HG03039 (cell line): Measurements from ENCODE around the gene PIP5K1C.

ENCODE experiments used
- ATAC-seq: cut with Tn5 transposase; IDR thresholded peaks from one replicate; pipeline ENCODE4 v1.9.1; 2021; ENCODE audit warnings: mild to moderate bottlenecking, moderate library complexity; ENCODE audit not compliant: unreplicated experiment

PIP5K1C gene, protein sequence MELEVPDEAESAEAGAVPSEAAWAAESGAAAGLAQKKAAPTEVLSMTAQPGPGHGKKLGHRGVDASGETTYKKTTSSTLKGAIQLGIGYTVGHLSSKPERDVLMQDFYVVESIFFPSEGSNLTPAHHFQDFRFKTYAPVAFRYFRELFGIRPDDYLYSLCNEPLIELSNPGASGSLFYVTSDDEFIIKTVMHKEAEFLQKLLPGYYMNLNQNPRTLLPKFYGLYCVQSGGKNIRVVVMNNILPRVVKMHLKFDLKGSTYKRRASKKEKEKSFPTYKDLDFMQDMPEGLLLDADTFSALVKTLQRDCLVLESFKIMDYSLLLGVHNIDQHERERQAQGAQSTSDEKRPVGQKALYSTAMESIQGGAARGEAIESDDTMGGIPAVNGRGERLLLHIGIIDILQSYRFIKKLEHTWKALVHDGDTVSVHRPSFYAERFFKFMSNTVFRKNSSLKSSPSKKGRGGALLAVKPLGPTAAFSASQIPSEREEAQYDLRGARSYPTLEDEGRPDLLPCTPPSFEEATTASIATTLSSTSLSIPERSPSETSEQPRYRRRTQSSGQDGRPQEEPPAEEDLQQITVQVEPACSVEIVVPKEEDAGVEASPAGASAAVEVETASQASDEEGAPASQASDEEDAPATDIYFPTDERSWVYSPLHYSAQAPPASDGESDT

DNA sequence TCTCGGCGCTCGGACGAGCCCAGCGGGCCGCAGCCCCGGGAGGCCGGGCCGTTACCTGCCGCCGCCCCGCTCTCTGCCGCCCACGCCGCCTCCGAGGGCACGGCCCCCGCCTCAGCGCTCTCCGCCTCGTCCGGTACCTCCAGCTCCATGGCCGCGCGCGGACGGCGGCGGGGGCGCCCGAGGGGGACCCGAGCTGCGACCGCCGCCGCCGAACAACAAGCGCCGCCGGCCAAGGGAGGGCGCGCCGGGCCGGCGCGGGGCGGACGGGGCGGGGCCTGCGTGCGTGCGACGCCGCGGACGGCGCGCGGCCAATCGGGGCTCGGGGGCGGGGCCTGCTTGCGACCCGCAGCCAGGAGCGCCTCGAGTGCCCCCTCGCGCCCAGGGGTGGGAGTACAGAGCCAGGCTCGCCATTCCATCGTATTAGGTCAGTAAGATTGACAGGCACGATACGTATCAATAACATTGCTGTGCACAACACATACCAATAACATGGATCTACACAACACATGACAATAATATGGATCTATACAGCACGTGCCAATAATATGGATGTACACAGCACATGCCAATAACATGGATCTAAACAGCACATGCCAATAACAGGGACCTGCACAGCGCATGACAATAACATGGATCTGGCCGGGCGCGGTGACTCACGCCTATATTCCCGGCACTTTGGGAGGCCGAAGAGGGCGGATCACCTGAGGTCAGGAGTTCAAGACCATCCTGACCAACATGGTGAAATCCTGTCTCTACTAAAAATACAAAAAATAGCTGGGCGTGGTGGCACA lies at the start of gene PIP5K1C:
Gene PIP5K1C, minus strand, starts transcription at position 227 of the 791 bp plus-strand sequence. Its CDS starts 78 bp downstream, at position 149.
- peak; percentile 67 for ATAC-seq

DNA sequence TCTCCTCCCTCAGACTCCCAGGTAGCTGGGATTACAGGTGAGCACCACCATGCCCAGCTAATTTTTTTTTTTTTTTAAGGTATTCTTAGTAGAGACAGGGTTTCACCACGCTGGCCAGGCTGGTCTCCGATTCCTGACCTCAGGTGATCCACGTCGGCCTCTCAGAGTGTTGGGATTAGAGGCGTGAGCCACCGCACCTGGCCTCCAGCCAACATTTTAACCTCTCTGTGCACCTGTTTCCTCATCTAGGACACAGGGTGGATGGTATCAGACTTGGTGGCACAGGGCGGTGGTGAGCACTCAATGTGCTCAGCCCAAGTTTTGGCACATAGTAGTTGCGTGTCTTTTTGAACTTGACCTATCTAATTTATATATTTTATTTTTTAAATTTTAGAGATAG lies 48.7 kb upstream of the PIP5K1C start:
- ATAC-seq, result no peak

DNA sequence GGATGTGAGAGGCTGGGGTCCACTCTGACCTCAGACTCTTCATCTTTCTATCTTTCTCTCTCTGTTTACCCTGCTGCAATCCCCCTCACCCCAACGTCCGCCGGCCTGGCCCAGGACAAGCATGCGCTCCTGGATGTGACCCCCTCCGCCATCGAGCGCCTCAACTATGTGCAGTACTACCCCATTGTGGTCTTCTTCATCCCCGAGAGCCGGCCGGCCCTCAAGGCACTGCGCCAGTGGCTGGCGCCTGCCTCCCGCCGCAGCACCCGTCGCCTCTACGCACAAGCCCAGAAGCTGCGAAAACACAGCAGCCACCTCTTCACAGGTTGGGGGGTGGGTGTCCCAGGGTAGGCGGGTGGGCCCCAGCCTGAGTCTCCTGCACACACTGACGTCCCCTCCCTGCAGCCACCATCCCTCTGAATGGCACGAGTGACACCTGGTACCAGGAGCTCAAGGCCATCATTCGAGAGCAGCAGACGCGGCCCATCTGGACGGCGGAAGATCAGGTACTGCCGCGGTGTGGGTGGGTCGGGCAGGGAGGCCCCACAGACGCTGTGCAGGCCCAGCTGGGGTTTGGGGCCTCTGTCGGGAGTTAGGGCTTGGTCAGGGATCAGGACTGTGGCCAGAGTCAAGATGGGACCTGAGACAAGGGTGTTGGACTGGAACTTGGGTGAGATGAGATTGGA lies 46.2 kb upstream of the PIP5K1C start:
- ATAC-seq, result no peak

DNA sequence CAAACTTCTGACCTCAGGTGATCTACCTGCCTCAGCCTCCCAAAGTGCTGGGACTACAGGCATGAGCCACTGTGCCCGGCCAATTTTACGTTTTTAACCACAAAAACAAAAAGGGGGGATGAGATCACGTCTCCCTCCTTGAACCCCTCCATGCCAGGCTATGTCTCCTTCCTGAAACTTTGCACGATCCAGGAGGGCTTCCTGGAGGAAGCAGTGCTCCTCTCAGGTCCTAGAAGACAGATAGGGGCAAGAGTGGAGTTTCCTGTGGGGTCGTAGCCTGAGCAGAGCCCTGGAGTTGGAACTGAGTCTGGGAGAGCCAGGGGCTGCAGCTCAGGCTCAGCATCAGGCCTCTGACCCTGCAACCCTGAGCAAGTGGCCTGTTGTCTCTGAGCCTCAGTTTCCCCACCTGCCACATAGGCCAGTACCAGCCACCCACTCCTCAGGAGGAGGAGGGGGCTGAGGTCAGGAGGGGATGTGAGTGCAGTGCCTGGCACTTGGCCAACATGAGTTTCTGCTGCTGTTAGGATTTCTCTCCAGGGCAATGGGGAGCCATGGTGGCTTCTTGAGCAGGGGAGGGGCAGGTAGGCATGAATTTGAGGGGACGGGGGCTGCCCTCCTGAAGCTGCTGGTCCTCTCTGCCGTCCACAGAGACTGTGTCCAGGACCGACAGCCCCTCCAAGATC lies 45.2 kb upstream of the PIP5K1C start:
- ATAC-seq, result no peak

DNA sequence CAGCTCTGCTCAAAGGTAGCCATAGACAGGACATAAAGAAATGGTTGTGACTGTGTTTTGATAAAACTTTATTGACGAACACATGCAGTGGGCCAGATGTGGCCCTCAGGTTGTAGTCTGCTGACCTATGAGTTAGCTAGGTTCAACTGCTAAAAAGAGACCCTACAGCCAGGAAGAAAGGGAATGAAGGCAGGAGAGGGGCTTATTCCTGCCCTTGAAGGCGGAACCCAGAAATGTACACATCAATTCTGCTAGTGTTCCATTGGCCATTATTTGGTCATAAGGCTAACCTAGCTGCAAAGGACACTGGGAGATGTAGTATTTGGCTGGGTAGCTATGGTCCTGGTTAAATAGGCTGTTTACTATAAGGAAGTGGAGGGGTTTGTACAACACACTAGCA lies 43.2 kb upstream of the PIP5K1C start:
- no peak for ATAC-seq

DNA sequence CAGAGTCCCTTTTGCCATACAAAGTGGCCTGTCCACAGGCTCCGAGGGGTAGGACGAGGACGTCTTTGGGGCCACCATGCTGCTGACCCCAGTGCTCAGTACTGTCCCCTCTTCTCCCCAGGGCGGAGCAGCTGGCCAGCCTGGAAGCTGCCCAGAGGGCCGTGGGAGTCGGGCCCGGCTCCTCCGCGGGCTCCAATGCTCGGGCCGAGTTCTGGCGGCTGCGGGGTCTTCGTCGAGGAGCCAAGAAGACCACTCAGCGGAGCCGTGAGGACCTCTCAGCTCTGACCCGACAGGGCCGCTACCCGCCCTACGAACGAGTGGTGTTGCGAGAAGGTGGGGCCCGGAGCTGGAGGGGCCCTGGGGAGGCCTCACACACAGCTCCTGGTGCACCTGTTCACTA lies 40.2 kb upstream of the PIP5K1C start:
- no peak for ATAC-seq

DNA sequence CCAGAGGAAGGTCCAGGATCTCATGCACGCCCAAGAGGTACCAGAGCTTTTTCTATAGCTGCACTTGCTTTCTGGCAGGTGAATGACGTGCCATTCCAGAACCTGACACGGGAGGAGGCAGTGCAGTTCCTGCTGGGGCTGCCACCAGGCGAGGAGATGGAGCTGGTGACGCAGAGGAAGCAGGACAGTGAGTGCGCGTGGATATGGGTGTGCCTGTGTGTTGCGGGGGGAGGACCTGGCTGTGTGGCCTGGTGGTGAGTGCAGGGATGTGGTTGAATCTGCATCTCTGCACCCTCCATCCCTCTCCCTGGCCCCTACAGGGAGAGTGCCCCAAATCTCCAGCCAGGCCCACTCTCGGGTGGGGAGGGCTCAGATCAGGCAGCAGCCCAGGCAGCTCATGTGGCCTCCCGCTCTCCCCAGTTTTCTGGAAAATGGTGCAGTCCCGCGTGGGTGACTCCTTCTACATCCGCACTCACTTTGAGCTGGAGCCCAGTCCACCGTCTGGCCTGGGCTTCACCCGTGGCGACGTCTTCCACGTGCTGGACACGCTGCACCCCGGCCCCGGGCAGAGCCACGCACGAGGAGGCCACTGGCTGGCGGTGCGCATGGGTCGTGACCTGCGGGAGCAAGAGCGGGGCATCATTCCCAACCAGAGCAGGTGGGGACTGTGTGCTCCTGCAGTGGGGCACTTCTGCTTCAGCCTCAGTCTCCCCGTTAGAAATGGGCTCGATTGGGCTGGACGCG lies 38.4 kb upstream of the PIP5K1C start:
- ATAC-seq, result no peak

DNA sequence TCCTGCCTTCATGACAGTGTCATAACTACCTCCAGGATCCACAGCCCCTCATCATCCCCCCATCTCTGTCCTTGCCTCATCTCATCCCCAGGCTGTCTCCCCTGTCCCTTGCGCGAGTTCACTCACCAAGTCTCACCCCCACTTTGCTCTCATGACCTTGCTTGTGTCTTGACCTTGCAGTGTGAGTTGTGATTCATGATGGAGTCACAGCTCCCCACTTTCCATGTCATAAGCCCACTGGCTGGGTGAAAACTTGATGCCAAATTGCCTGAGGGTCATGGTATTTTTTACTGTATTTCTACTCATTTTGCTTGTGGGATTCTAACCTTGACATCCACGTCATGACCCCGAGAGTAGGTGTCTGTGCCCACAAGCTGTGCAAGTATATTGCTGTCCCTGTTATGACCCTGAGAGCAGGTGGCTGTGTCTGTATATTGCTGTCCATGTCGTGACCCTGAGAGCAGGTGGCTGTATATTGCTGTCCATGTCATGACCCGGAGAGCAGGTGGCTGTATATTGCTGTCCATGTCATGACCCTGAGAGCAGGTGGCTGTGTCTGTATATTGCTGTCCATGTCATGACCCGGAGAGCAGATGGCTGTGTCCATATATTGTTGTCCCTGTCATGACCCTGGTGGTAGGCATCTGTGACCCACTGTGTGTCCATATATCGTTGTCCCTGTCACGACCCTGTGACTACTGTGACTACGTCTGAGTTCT lies 37.4 kb upstream of the PIP5K1C start:
- no peak for ATAC-seq

DNA sequence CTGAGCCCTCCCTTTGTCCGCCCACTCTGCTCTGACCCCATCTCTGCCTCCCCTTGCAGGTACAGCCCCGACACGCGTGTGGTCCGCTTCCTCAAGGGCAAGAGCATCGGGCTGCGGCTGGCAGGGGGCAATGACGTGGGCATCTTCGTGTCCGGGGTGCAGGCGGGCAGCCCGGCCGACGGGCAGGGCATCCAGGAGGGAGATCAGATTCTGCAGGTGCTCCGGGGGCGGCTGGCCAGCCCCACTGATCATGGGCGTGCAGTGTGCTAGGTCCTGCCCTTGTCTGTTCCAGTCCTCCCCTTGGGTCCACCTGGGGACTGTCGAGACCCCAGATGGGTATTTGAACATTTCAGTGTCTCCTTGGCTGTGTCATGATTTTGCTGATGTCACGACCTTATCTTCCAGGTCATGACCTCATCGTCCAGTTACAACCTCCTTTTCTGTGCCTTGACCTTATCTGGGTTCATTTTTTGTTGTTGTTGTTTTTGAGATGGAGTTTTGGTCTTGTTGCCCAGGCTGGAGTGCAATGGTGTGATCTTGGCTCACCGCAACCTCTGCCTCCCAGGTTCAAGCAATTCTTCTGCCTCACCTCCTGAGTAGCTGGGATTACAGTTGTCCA lies 35.9 kb upstream of the PIP5K1C start:
- ATAC-seq, result no peak

DNA sequence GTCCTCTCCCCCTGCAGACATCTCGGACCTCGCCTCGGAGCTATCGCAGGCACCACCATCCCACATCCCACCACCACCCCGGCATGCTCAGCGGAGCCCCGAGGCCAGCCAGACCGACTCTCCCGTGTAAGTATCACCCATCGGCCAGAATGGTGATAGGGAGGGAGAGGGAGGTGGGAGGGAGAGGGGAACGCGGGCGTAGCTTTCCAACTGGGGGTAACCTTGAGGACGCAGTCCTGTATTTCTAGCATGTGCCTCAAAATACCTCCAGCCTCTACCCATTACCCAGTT lies 34.0 kb upstream of the PIP5K1C start:
- ATAC-seq, result no peak

DNA sequence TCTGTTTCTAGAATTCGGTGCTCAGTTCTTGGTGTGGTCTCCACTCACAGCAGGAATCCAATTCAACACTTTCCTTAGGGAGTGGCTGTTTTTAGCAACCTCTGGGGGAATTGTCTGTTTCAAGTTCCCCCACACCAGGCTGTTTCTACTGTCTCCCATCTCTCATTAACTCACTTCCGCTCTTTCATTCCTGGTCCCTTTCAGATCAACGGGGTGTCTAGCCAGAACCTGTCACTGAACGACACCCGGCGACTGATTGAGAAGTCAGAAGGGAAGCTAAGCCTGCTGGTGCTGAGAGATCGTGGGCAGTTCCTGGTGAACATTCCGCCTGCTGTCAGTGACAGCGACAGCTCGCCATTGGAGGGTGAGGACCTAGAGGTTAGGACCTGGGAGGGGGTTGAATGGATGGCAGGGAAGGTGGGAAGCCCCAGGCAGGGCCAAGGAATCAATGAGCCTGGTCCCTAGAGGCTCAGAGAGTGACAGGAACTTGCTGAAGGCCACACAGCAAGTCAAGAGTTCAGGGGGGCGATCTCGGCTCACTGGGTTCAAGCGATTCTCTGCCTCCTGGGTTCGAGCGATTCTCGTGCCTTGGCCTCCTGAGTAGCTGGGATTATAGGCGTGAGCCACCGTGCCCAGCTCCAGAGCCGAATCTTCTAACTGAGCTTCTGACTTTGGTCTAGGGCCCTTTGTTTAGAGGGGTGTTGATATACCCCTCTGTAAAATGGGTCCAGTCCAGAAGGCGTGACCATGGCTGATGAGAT lies 33.5 kb upstream of the PIP5K1C start:
- ATAC-seq, result no peak

DNA sequence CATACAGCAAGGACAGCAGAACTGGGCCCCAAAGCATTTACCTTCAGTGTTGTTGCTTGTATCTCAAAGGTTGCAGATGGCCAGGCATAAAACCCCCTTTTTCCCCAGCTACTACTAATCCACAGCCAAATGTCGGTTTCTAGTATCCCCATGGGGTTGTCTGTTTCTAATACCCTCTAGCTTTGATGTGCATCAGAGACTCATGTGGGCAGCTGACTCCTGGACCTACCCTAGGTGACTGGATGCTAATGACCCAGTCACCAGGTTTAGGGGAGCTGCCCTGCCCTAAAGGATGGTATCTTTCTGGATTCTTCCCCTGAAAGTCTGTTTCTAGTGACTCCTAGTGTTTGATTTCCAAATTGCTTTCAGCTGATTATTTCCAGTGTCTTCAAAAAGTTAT lies 31.8 kb upstream of the PIP5K1C start:
- no peak for ATAC-seq

DNA sequence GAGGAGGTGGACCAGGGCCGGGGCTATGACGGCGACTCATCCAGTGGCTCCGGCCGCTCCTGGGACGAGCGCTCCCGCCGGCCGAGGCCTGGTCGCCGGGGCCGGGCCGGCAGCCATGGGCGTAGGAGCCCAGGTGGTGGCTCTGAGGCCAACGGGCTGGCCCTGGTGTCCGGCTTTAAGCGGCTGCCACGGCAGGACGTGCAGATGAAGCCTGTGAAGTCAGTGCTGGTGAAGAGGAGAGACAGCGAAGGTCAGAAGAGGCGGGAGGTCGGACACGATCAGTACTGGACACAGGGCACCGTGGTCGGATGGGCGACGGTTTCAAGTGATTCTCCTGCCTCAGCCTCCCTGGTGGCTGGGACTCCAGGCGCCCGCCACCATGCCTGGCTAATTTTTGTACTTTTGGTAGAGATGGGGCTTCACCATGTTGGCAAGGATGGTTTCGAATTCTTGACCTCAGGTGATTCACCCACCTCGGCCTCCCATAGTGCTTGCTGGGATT lies 30.2 kb upstream of the PIP5K1C start:
- no peak for ATAC-seq

DNA sequence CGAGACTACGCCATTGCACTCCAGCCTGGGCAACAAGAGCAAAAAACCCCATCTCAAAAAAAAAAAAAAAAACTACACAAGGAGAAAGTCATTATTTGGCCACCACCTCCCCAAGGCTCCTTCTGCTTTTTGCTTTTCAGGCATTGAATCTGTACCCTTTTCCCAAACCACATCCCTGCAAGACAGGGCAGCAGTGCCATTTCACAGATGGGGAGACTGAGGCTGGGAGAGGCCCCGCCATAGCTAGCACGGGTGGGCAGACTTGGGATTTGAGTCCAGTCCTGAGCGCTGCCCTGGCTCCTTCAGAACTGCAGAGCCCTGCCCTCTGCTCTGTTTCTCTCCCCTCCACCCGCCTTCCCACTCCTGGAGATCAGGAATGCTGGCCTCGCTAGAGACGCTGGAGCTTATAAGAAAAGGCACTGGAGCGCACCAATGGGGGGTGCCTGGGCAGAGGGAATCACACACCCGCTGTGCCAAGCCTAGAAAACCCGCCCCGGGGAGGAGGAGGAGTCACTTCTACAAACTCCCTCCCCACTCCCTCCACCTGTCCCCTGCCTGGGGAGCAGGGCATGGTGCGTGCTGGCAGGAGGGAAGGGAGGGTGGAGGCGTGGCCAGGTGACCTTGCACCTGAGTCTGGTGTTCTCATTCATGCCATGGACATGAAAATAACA lies 25.5 kb upstream of the PIP5K1C start:
- no peak for ATAC-seq

DNA sequence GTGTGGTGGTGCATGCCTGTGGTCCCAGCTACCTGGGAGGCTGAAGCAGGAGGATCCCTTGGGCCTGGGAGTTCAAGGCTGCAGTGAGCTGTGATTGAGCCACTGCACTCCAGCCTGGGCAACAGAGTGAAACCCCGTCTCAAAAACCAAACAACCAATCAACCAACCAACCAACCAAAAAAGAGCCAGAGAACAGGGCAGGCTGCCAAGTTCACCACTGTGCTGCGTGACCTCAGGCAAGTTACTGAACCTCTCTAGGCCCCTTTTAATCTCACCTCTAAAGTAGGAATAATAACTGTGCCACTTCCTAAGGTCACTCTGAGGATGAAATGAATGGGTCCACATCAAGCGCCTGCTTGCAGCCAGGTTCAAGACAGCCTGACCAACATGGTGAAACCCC lies 24.9 kb upstream of the PIP5K1C start:
- ATAC-seq, result no peak

DNA sequence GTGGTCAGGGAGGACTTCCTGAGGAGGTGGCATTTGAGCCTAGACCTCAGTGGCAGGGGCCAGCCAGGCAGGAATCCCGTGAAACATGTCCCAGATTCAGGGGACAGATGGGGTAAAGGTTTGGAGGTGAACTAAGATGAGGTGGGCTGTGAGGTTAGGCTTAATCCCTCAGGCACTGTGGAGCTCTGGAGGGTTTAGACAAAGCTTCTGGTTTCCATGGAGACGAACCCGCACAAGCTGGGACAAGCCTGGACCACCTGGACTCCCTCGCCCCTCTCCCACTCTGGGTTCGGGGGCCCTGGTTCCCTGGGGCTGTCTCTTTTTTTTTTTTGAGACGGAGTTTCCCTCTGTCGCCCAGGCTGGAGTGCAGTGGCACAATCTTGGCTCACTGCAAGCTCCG lies 23.6 kb upstream of the PIP5K1C start:
- ATAC-seq, result no peak

DNA sequence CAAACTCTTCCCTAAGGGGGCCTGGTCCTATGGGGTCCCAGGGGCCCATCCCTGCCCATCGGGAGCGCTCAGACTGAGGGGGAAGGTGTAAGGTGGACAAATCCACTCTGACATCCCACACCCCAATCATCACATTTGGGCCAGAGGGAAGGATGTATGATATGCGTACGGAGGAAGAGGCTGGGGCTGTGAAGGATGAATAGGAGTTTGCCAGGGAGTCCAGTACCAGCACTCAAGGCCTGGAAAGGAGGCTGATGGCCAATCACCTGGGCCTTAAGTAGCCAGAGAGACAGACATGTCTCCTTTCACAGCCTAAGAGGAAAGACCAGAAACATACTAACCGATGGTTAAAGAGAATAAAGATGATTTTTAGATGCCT lies 22.8 kb upstream of the PIP5K1C start:
- ATAC-seq, result no peak
